Measurements from ENCODE around the gene SLC18B1.

SLC18B1 gene

DNA sequence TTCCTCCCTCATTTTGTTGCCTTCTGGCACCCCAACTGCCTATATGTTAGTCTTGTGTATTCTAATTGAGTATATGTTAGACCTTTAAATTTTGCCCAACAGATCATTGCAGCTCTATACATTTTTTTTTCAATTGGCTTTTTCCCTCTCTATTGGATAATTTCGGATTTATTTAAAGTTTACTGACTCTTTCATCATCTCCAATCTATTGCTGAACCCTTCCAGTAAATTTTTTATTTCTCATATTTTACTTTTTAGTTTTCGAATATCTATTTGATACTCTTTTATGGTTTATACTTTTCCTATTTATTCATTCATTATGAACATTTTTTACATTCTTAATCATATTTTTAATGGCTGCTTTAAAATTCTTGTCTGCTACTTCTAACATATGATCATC is 7.1 kb upstream of the SLC18B1 start:
- Histone ChIP-seq H2AFZ (ENCODE audit: low read length) (no peak overlapping the region), H3K4me2 (ENCODE audit: low read depth, low read length, poor library complexity, severe bottlenecking) (no peak overlapping the region), H3F3A (ENCODE audit: low read depth) (no peaks in the 10 kb centered on the region), H3K9ac (ENCODE audit: low read depth, low read length, poor library complexity, severe bottlenecking) (no peak overlapping the region), H3K79me2 (ENCODE audit: insufficient read depth, low read length) (no peaks in the 10 kb centered on the region), H3K4me3 (ENCODE audit: low read length, poor library complexity, severe bottlenecking) (no peak overlapping the region), H3K9me2 (replicated peaks; ENCODE audit: low read depth, low read length) (no peaks in the 10 kb centered on the region), H3K9me3 (ENCODE audit: insufficient read depth, low read depth, low read length) (no peaks in the 10 kb centered on the region; the same call in 1 of the 2 replicates), H4K20me1 (ENCODE audit: insufficient read depth, low read length, poor library complexity, severe bottlenecking) (no peaks in the 10 kb centered on the region), H3K4me1 (ENCODE audit: insufficient read depth, low read length, poor library complexity, severe bottlenecking) (no peaks in the 10 kb centered on the region), H3K36me3 (ENCODE audit: insufficient read depth, low read length) (no peaks in the 10 kb centered on the region), H3K27me3 (ENCODE audit: insufficient read depth, low read length, poor library complexity, severe bottlenecking) (peaks cover 17% of the 10 kb centered on the region)
- no peak for TF ChIP-seq EZH2phosphoT487 (IDR thresholded peaks at IDR 0.05; ENCODE audit: borderline replicate concordance)
- TF ChIP-seq, protein P1, sequence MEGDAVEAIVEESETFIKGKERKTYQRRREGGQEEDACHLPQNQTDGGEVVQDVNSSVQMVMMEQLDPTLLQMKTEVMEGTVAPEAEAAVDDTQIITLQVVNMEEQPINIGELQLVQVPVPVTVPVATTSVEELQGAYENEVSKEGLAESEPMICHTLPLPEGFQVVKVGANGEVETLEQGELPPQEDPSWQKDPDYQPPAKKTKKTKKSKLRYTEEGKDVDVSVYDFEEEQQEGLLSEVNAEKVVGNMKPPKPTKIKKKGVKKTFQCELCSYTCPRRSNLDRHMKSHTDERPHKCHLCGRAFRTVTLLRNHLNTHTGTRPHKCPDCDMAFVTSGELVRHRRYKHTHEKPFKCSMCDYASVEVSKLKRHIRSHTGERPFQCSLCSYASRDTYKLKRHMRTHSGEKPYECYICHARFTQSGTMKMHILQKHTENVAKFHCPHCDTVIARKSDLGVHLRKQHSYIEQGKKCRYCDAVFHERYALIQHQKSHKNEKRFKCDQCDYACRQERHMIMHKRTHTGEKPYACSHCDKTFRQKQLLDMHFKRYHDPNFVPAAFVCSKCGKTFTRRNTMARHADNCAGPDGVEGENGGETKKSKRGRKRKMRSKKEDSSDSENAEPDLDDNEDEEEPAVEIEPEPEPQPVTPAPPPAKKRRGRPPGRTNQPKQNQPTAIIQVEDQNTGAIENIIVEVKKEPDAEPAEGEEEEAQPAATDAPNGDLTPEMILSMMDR (conservative IDR thresholded peaks at IDR 0.05; ENCODE audit: low read length) = no peak

DNA sequence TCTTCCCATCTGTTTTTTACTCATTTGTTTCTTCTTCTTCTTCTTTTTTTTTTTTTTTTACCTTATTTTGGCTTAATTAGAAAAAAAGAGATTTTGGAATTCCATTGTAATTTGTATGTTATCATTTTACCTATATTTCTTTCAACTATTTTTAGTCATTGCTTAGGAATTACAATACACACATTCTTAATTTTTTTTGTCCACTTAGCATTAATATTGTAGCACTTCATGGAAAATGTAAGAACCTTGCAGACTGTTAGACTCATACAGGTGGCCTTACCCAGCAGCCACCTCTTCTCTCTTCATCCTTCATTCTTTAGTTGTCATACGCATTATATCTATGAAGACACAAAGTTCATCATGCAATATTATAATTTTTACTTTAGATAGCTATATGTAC is 5.8 kb upstream of the SLC18B1 start:
- TF ChIP-seq EZH2phosphoT487 (IDR thresholded peaks at IDR 0.05; ENCODE audit: borderline replicate concordance) = no peak
- TF ChIP-seq, protein P1 (conservative IDR thresholded peaks at IDR 0.05; ENCODE audit: low read length) = no peak
- Histone ChIP-seq H3K4me3 (ENCODE audit: low read length, poor library complexity, severe bottlenecking) (no peak overlapping the region), H3K9me3 (ENCODE audit: insufficient read depth, low read depth, low read length) (no peaks in the 10 kb centered on the region; the same call in 1 of the 2 replicates), H3K9ac (ENCODE audit: low read depth, low read length, poor library complexity, severe bottlenecking) (no peak overlapping the region), H4K20me1 (ENCODE audit: insufficient read depth, low read length, poor library complexity, severe bottlenecking) (no peaks in the 10 kb centered on the region), H3K36me3 (ENCODE audit: insufficient read depth, low read length) (no peaks in the 10 kb centered on the region), H3K4me2 (ENCODE audit: low read depth, low read length, poor library complexity, severe bottlenecking) (no peak overlapping the region), H2AFZ (ENCODE audit: low read length) (no peak overlapping the region), H3K27me3 (ENCODE audit: insufficient read depth, low read length, poor library complexity, severe bottlenecking) (peaks cover 17% of the 10 kb centered on the region), H3K9me2 (replicated peaks; ENCODE audit: low read depth, low read length) (no peaks in the 10 kb centered on the region), H3K79me2 (ENCODE audit: insufficient read depth, low read length) (no peaks in the 10 kb centered on the region), H3K4me1 (ENCODE audit: insufficient read depth, low read length, poor library complexity, severe bottlenecking) (no peaks in the 10 kb centered on the region), H3F3A (ENCODE audit: low read depth) (no peaks in the 10 kb centered on the region)

DNA sequence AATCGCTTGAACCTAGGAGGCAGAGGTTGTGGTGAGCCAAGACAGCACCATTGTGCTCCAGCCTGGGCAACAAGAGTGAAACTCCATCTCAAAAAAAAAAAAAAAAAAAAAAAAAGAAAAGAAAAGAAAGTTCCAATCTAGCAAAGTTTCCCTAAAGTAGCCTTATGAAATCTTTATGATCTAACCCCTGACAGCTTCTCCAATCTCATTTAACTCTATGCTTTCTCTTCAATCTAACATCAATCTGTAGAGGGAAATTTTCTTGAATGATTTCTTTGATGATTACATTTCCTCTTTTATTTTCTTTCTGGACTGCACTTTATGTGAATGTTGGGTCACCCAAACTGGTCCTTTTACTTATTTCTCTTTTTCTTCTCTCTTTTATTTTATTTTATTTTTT is 2.2 kb upstream of the SLC18B1 start:
- Histone ChIP-seq H3K4me3 (ENCODE audit: low read length, poor library complexity, severe bottlenecking) (no peak overlapping the region), H3K4me2 (ENCODE audit: low read depth, low read length, poor library complexity, severe bottlenecking) (no peak overlapping the region), H3K4me1 (ENCODE audit: insufficient read depth, low read length, poor library complexity, severe bottlenecking) (peaks cover 5% of the 10 kb centered on the region), H3F3A (ENCODE audit: low read depth) (no peaks in the 10 kb centered on the region), H3K9me3 (ENCODE audit: insufficient read depth, low read depth, low read length) (no peaks in the 10 kb centered on the region), H2AFZ (ENCODE audit: low read length) (no peak overlapping the region), H4K20me1 (ENCODE audit: insufficient read depth, low read length, poor library complexity, severe bottlenecking) (no peaks in the 10 kb centered on the region), H3K27me3 (ENCODE audit: insufficient read depth, low read length, poor library complexity, severe bottlenecking) (peaks cover 5% of the 10 kb centered on the region), H3K9me2 (replicated peaks; ENCODE audit: low read depth, low read length) (no peaks in the 10 kb centered on the region), H3K9ac (ENCODE audit: low read depth, low read length, poor library complexity, severe bottlenecking) (no peak overlapping the region), H3K79me2 (ENCODE audit: insufficient read depth, low read length) (no peaks in the 10 kb centered on the region), H3K36me3 (ENCODE audit: insufficient read depth, low read length) (no peaks in the 10 kb centered on the region)
- TF ChIP-seq EZH2phosphoT487 (IDR thresholded peaks at IDR 0.05; ENCODE audit: borderline replicate concordance) = no peak
- TF ChIP-seq, protein P1 (conservative IDR thresholded peaks at IDR 0.05; ENCODE audit: low read length) = no peak

Measured in Loucy (cell line).